Naive thymus-derived CD8-positive, alpha-beta T cell (primary cell): ENCODE measurements around the gene TPM1. TPM values are rescaled to one million over a fixed set of nuclear protein-coding genes. Genes with fewer than 3 reads are reported as not detected.
A peak's percentile ranks its signal among the peaks of the same experiment; 100 is the strongest.

Experiments
- ATAC-seq, 2 donors: fragments of 150-1000 bp; cut with Tn5 transposase in 1 of 2; sonication (Bioruptor Pico), chemical (Tn5 transposase) in 1 of 2; 1 replicate in 1 of 2; 2 replicates in 1 of 2; pipeline ENCODE4 v1.10.0; 2021; ENCODE audit warnings: mild to moderate bottlenecking in 2 of 2, moderate library complexity in 2 of 2
- POLR2A ChIA-PET: fragments of 350-600 bp; sonication (Branson Sonifier 250); formaldehyde crosslinking; loops from one replicate; lab custom pipeline; 2021; ENCODE audit warnings: antibody characterized with exemption; lab: Charles Lee
- DNase-seq, 10 donors: peaks; one replicate each; pipeline versions ENCODE4 v3.0.0 to v3.0.0-alpha.2; 2020 to 2022
- H3K27ac Mint-ChIP-seq, 10 donors: one replicate each; pipeline ENCODE4 v1.8.0; 2020 to 2022; ENCODE audit warnings: mild to moderate bottlenecking in 10 of 10, mixed read lengths in 10 of 10, moderate library complexity in 4 of 10, inconsistent platforms in 1 of 10
- H3K27me3 Mint-ChIP-seq, 5 donors: one replicate each; pipeline ENCODE4 v1.8.0; 2021 to 2022; ENCODE audit warnings: mixed read lengths in 5 of 5
- H3K36me3 Mint-ChIP-seq, 3 donors: one replicate each; pipeline ENCODE4 v1.8.0; 2020 to 2022; ENCODE audit warnings: mixed read lengths in 3 of 3, mild to moderate bottlenecking in 2 of 3, inconsistent platforms in 1 of 3
- H3K4me1 Mint-ChIP-seq, 4 donors: one replicate each; pipeline ENCODE4 v1.8.0; 2021 to 2022; ENCODE audit warnings: mixed read lengths in 4 of 4
- H3K4me3 Mint-ChIP-seq, 10 donors: one replicate each; pipeline ENCODE4 v1.8.0; 2020 to 2022; ENCODE audit warnings: mild to moderate bottlenecking in 10 of 10, mixed read lengths in 10 of 10, moderate library complexity in 6 of 10, inconsistent platforms in 1 of 10
- H3K9me3 Mint-ChIP-seq, 9 donors: one replicate each; pipeline ENCODE4 v1.8.0; 2020 to 2022; ENCODE audit warnings: mixed read lengths in 9 of 9, mild to moderate bottlenecking in 3 of 9, inconsistent platforms in 1 of 9, moderate library complexity in 1 of 9
- polyA plus RNA-seq, 3 donors: library from polyadenylated mRNA; unstranded; fragments of 300-500 nt; fragmentation: Illumina TruSeq; gene quantifications; one replicate each; pipeline ENCODE4 v1.2.3, GENCODE V29; 2021
- total RNA-seq, 8 experiments: library from RNA in 2 of 8; stranded (reverse) in 2 of 8; gene quantifications; one replicate each; pipeline ENCODE4 v1.2.3 and lab custom pipeline; 2021 to 2026

TPM1 gene
- total and polyA plus RNA-seq, 5 experiments from 2014 or later = 5.1 to 21.2 (median 6.0) TPM

DNA sequence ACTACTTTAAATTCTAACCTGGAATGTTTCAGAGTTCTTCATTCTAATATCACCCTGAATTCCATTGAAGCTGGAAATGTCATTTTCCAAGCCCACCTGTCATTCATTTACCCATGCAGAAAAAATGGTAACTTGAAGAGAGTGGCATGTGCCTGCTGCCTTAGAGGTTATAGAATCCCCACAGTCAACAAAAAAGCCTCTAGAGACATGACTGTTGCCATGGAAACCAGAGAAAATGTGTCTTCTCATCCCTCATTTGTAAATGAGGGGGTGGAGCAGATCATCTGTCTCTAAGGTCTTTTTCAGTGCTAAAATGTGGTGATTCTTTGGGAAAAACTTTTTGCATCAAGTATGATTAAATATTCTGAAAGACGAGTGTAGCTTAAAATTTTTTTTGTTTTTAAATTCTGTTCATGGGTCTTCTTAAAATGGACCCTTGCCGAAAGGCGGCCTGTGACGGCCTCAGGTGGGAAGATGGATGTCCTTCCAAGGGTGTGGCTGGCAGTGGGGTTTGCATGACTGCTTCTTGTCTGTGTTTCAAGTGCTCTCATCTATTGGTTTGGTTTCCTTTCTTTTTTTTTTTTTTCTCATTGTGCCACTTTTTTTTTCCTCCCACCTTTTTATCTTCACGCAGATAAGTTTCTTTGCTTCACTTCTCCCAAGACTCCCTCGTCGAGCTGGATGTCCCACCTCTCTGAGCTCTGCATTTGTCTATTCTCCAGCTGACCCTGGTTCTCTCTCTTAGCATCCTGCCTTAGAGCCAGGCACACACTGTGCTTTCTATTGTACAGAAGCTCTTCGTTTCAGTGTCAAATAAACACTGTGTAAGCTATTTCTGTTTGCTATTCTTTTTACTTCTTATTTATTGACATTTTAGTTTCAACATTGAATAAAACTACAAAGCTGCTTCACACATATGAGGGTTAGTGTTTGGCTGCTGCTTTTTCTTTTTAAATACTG lies 23.0 kb downstream of the TPM1 start:
- DNase-seq (no peak), ATAC-seq (no peak)
- POLR2A ChIA-PET = no interaction called here
- Mint-ChIP-seq H3K4me1 (peaks cover 0 to 3% (median 0%) of the 10 kb centered on the region in 4 donors), H3K4me3 (no peak overlapping the region), H3K9me3 (no peaks in the 10 kb centered on the region), H3K27me3 (no peaks in the 10 kb centered on the region), H3K27ac (peak overlapping the region in 1 of 10 donors; percentile 59), H3K36me3 (peaks cover 20 to 54% (median 26%) of the 10 kb centered on the region in 3 donors)

GRCh38 chr15:63066272-63066671 lies 23.7 kb downstream of the TPM1 start:
- ATAC-seq (no peak), DNase-seq (no peak)
- H3K4me1 Mint-ChIP-seq = peaks cover 0 to 3% (median 0%) of the 10 kb centered on the region in 4 donors
- peaks cover 19 to 54% (median 31%) of the 10 kb centered on the region in 3 donors for H3K36me3 Mint-ChIP-seq
- POLR2A ChIA-PET = no interaction called here
- H3K9me3 Mint-ChIP-seq = no peaks in the 10 kb centered on the region
- no peaks in the 10 kb centered on the region for H3K27me3 Mint-ChIP-seq
- H3K27ac Mint-ChIP-seq = peak overlapping the region in 1 of 10 donors; percentile 59
- no peak overlapping the region for H3K4me3 Mint-ChIP-seq

DNA sequence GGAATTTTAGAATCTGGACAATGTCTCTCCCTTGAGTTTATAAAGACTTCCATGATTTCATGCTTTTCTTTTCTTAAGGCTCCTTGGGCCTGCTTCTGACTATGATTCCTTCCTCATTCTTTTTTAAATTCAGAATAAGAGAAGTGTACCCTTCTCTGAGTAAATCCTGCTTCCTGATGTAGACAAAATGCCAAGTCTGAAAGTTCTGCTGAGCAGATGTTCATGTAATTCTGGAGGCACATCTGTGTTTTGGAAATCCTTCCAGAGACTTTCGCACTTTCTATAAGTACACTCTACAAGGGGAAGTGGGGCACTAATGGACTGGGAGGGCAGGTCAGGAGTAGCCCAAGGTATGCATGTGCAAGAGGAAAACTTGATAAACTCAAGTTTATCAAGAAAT lies 24.8 kb downstream of the TPM1 start:
- H3K36me3 Mint-ChIP-seq = peaks cover 15 to 45% (median 26%) of the 10 kb centered on the region in 3 donors
- H3K9me3 Mint-ChIP-seq = no peaks in the 10 kb centered on the region
- H3K27me3 Mint-ChIP-seq = no peaks in the 10 kb centered on the region
- no peak for ATAC-seq
- DNase-seq = no peak
- H3K4me3 Mint-ChIP-seq = no peak overlapping the region
- H3K27ac Mint-ChIP-seq = no peak overlapping the region
- POLR2A ChIA-PET = no interaction called here
- peaks cover 0 to 3% (median 0%) of the 10 kb centered on the region in 4 donors for H3K4me1 Mint-ChIP-seq

GRCh38 chr15:63067976-63068743 lies 25.6 kb downstream of the TPM1 start:
- DNase-seq (no peak), ATAC-seq (no peak)
- Mint-ChIP-seq H3K36me3 (peaks cover 11 to 39% (median 22%) of the 10 kb centered on the region in 3 donors), H3K4me3 (no peak overlapping the region), H3K27me3 (no peaks in the 10 kb centered on the region), H3K27ac (no peak overlapping the region), H3K9me3 (no peaks in the 10 kb centered on the region), H3K4me1 (peaks cover 0 to 3% (median 0%) of the 10 kb centered on the region in 4 donors)
- POLR2A ChIA-PET = no interaction called here

DNA sequence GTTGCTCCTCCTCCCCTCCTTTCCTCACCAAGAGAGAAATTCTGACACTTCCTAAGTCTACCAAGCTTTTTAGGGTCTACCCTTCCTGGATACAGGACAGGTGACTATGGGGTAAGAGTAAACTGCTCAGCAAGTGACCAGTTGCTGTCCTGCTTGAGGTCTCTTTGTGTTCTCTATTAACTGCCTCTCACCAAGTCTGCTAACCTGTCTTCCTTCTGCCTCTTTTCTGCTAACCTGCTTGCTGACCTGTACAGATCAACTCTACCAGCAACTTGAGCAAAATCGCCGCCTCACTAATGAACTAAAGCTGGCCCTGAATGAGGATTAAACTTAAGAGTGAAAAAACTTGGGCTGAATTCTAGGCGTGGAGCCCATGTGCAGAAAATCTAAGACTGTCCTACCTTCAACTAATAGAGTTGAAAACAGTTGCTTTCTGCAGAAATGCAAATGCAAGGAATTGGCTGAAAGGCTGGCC lies 27.1 kb downstream of the TPM1 start:
- peaks cover 6 to 32% (median 22%) of the 10 kb centered on the region in 3 donors for H3K36me3 Mint-ChIP-seq
- no peaks in the 10 kb centered on the region for H3K27me3 Mint-ChIP-seq
- H3K9me3 Mint-ChIP-seq = no peaks in the 10 kb centered on the region
- no peak overlapping the region for H3K4me3 Mint-ChIP-seq
- DNase-seq (no peak), ATAC-seq (no peak)
- no peak overlapping the region for H3K27ac Mint-ChIP-seq
- peaks cover 0 to 3% (median 0%) of the 10 kb centered on the region in 4 donors for H3K4me1 Mint-ChIP-seq
- POLR2A ChIA-PET = no interaction called here

DNA sequence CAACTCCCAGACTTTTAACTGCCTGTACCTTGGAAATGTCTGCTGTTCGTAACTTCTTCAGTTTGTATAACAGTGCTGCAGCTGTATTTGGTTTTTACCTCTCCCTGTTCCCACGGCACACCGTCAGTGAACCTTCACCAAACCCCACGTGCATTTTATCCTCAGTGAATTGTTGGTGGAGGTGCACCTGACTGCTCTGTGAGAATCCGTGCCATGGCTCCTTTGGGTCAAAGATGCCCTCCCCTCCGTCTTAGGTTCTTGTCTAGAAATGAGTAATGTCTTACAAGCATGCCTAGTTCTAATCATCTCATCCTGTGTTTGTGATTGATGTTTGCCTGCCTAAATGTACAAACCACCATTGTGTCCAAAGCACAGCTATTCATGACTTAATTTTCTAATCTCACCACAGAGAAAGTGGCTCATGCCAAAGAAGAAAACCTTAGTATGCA lies 28.2 kb downstream of the TPM1 start:
- Mint-ChIP-seq H3K36me3 (peaks cover 6 to 28% (median 22%) of the 10 kb centered on the region in 3 donors), H3K4me3 (no peak overlapping the region), H3K4me1 (peaks cover 0 to 3% (median 0%) of the 10 kb centered on the region in 4 donors), H3K27ac (no peak overlapping the region), H3K9me3 (no peaks in the 10 kb centered on the region), H3K27me3 (no peaks in the 10 kb centered on the region)
- DNase-seq (no peak), ATAC-seq (no peak)
- POLR2A ChIA-PET = no interaction called here

- DNase-seq (no peak), ATAC-seq (no peak)
- Mint-ChIP-seq H3K4me3 (no peak overlapping the region), H3K9me3 (no peaks in the 10 kb centered on the region), H3K4me1 (peaks cover 0 to under 1% (median 0%) of the 10 kb centered on the region in 4 donors), H3K36me3 (peaks cover 6 to 25% (median 20%) of the 10 kb centered on the region in 3 donors), H3K27me3 (no peaks in the 10 kb centered on the region), H3K27ac (no peak overlapping the region)
- POLR2A ChIA-PET = no interaction called here
These were observed 28.9 kb downstream of the TPM1 start for GRCh38 chr15:63071288-63071909.

GRCh38 chr15:63072023-63072650 lies 29.6 kb downstream of the TPM1 start:
- no peak for ATAC-seq
- Mint-ChIP-seq H3K27me3 (peaks cover 0 to 3% (median 0%) of the 10 kb centered on the region in 5 donors), H3K36me3 (peaks cover 6 to 22% (median 20%) of the 10 kb centered on the region in 3 donors), H3K9me3 (no peaks in the 10 kb centered on the region), H3K27ac (peak overlapping the region in 1 of 10 donors; percentile 7), H3K4me1 (peaks cover 0 to 2% (median 0%) of the 10 kb centered on the region in 4 donors), H3K4me3 (no peak overlapping the region)
- no peak for DNase-seq
- POLR2A ChIA-PET = no interaction called here

- ATAC-seq (no peak), DNase-seq (no peak)
- peaks cover 0 to 2% (median 0%) of the 10 kb centered on the region in 4 donors for H3K4me1 Mint-ChIP-seq
- peaks cover 6 to 18% (median 18%) of the 10 kb centered on the region in 3 donors for H3K36me3 Mint-ChIP-seq
- peaks cover 0 to 4% (median 2%) of the 10 kb centered on the region in 5 donors for H3K27me3 Mint-ChIP-seq
- H3K9me3 Mint-ChIP-seq = no peaks in the 10 kb centered on the region
- no peak overlapping the region for H3K4me3 Mint-ChIP-seq
- POLR2A ChIA-PET = no interaction called here
- H3K27ac Mint-ChIP-seq = no peak overlapping the region
These were observed 30.3 kb downstream of the TPM1 start for GRCh38 chr15:63072809-63073277.

GRCh38 chr15:63073497-63074172 lies 31.1 kb downstream of the TPM1 start:
- no peaks in the 10 kb centered on the region for H3K9me3 Mint-ChIP-seq
- peaks cover 0 to 2% (median 0%) of the 10 kb centered on the region in 4 donors for H3K4me1 Mint-ChIP-seq
- H3K36me3 Mint-ChIP-seq = peaks cover 0 to 14% (median 12%) of the 10 kb centered on the region in 3 donors
- no peak for DNase-seq
- H3K27ac Mint-ChIP-seq = peak overlapping the region in 1 of 10 donors; percentile 19
- POLR2A ChIA-PET = interaction anchor here (1.0 kb wide), 1 partner anchor 165 kb away, joined by 3 read pairs; no protein-coding TSS in a partner anchor
- peaks cover 0 to 5% (median 2%) of the 10 kb centered on the region in 5 donors for H3K27me3 Mint-ChIP-seq
- no peak overlapping the region for H3K4me3 Mint-ChIP-seq
- no peak for ATAC-seq
